HEK293 (cell line): ENCODE results near the gene SLC27A2.

ENCODE experiments used
- CTCF ChIA-PET: fragments of 350-600 bp; formaldehyde crosslinking; extraction: SDS; loops from one replicate; lab custom pipeline; 2021; ENCODE audit warnings: antibody characterized with exemption; lab: Yijun Ruan, JAX
- POLR2A ChIA-PET: fragments of 300-600 bp; formaldehyde crosslinking; extraction: SDS; loops from one replicate; lab custom pipeline; 2020; ENCODE audit warnings: antibody characterized with exemption, inconsistent platforms; lab: Yijun Ruan, JAX
- H3K27ac ChIP-seq: fragments of 200-500 bp; sonication (Bioruptor generic); 2 replicates; pipeline ENCODE4 v1.5.1; 2014; ENCODE audit warnings: low read depth, low read length, control low read depth, inconsistent platforms; ENCODE audit errors: extremely low read depth
- H3K36me3 ChIP-seq, 2 experiments: fragments of 200-500 bp in 1 of 2; sonication (Bioruptor generic) in 1 of 2; 1 replicate in 1 of 2; 2 replicates in 1 of 2; pipeline ENCODE4 v1.5.1; 2014 to 2017; ENCODE audit warnings: inconsistent platforms in 2 of 2, low read length in 2 of 2; ENCODE audit not compliant: control insufficient read depth in 2 of 2, insufficient read depth in 1 of 2
- H3K4me1 ChIP-seq: fragments of 200-500 bp; sonication (Bioruptor generic); 2 replicates; pipeline ENCODE4 v1.5.1; 2014; ENCODE audit warnings: mild to moderate bottlenecking, low read length, inconsistent platforms; ENCODE audit not compliant: control insufficient read depth, insufficient read depth
- H3K4me3 ChIP-seq: 2 replicates; pipeline ENCODE4 v1.5.1; 2011; ENCODE audit warnings: low read depth, mild to moderate bottlenecking, control low read depth, low read length, moderate library complexity
- H3K9me3 ChIP-seq: fragments of 200-500 bp; sonication (Bioruptor generic); 2 replicates; pipeline ENCODE4 v1.5.1; 2014; ENCODE audit warnings: low read depth, low read length, inconsistent platforms; ENCODE audit not compliant: control insufficient read depth, insufficient read depth
- GLI4 ChIP-seq: fragments of 450-650 bp; formaldehyde crosslinking; IDR thresholded peaks from 2 replicates; pipeline ENCODE4 v1.5.1; 2016; ENCODE audit warnings: missing biosample characterization, missing genetic modification characterization
- HIC1 ChIP-seq: fragments of 450-650 bp; formaldehyde crosslinking; IDR thresholded peaks from 2 replicates; pipeline ENCODE4 v1.5.1; 2016; ENCODE audit warnings: missing biosample characterization, missing genetic modification characterization
- HOXD13 ChIP-seq: sonication (generic); formaldehyde crosslinking; IDR thresholded peaks from 2 replicates; pipeline ENCODE4 v1.8.0; 2022; ENCODE audit warnings: missing genetic modification reagents, borderline replicate concordance
- KLF10 ChIP-seq: fragments of 450-650 bp; IDR thresholded peaks from 2 replicates; pipeline ENCODE4 v1.5.1; 2018; ENCODE audit warnings: missing biosample characterization, mild to moderate bottlenecking, missing genetic modification characterization
- RBAK ChIP-seq: fragments of 450-650 bp; formaldehyde crosslinking; IDR thresholded peaks from 2 replicates; pipeline ENCODE4 v1.5.1; 2016; ENCODE audit warnings: missing biosample characterization, missing genetic modification characterization
- SETDB1 ChIP-seq: IDR thresholded peaks from one replicate; pipeline ENCODE4 v1.6.1; 2017; ENCODE audit warnings: mild to moderate bottlenecking, low read length, moderate library complexity, mixed read lengths; ENCODE audit not compliant: insufficient read length
- TSHZ1 ChIP-seq: fragments of 450-650 bp; formaldehyde crosslinking; IDR thresholded peaks from 2 replicates; pipeline ENCODE4 v1.5.1; 2016; ENCODE audit warnings: missing biosample characterization, missing genetic modification characterization, borderline replicate concordance
- ZNF114 ChIP-seq: fragments of 450-650 bp; formaldehyde crosslinking; IDR thresholded peaks from 2 replicates; pipeline ENCODE4 v1.5.0; 2017; ENCODE audit warnings: missing biosample characterization, missing genetic modification characterization
- ZNF121 ChIP-seq: fragments of 450-650 bp; formaldehyde crosslinking; IDR thresholded peaks from 2 replicates; pipeline ENCODE4 v1.5.1; 2016; ENCODE audit warnings: missing biosample characterization, missing genetic modification characterization
- ZNF132 ChIP-seq: fragments of 450-650 bp; formaldehyde crosslinking; IDR thresholded peaks from 2 replicates; pipeline ENCODE4 v1.5.1; 2017; ENCODE audit warnings: missing biosample characterization, missing genetic modification characterization, borderline replicate concordance
- ZNF133 ChIP-seq: fragments of 450-650 bp; formaldehyde crosslinking; IDR thresholded peaks from 2 replicates; pipeline ENCODE4 v1.5.1; 2016; ENCODE audit warnings: missing biosample characterization, missing genetic modification characterization
- ZNF202 ChIP-seq: fragments of 450-650 bp; formaldehyde crosslinking; IDR thresholded peaks from 2 replicates; pipeline ENCODE4 v1.5.1; 2016; ENCODE audit warnings: missing biosample characterization, missing genetic modification characterization, borderline replicate concordance
- ZNF223 ChIP-seq: fragments of 450-650 bp; formaldehyde crosslinking; IDR thresholded peaks from 2 replicates; pipeline ENCODE4 v1.5.1; 2016; ENCODE audit warnings: missing biosample characterization, missing genetic modification characterization
- ZNF24 ChIP-seq: fragments of 450-650 bp; formaldehyde crosslinking; IDR thresholded peaks from 2 replicates; pipeline ENCODE4 v1.5.1; 2016; ENCODE audit warnings: missing biosample characterization, missing genetic modification characterization
- ZNF324 ChIP-seq: fragments of 450-650 bp; formaldehyde crosslinking; IDR thresholded peaks from 2 replicates; pipeline ENCODE4 v1.5.1; 2016; ENCODE audit warnings: missing biosample characterization, missing genetic modification characterization
- ZNF510 ChIP-seq: fragments of 450-650 bp; formaldehyde crosslinking; IDR thresholded peaks from 2 replicates; pipeline ENCODE4 v1.5.1; 2018; ENCODE audit warnings: mild to moderate bottlenecking, missing genetic modification characterization, missing biosample characterization; ENCODE audit not compliant: insufficient replicate concordance
- ZNF530 ChIP-seq: fragments of 450-650 bp; formaldehyde crosslinking; IDR thresholded peaks from 2 replicates; pipeline ENCODE4 v1.5.1; 2016; ENCODE audit warnings: low read depth, missing biosample characterization, missing genetic modification characterization
- ZNF548 ChIP-seq: fragments of 450-650 bp; formaldehyde crosslinking; IDR thresholded peaks from 2 replicates; pipeline ENCODE4 v1.5.1; 2016; ENCODE audit warnings: missing biosample characterization, missing genetic modification characterization
- ZNF561 ChIP-seq: fragments of 450-650 bp; IDR thresholded peaks from 2 replicates; pipeline ENCODE4 v1.5.1; 2018; ENCODE audit warnings: missing biosample characterization, missing genetic modification characterization, borderline replicate concordance
- ZNF571 ChIP-seq: fragments of 450-650 bp; formaldehyde crosslinking; IDR thresholded peaks from 2 replicates; pipeline ENCODE4 v1.5.0; 2017; ENCODE audit warnings: missing biosample characterization, missing genetic modification characterization
- ZNF629 ChIP-seq: fragments of 450-650 bp; formaldehyde crosslinking; IDR thresholded peaks from 2 replicates; pipeline ENCODE4 v1.5.1; 2017; ENCODE audit warnings: missing biosample characterization, missing genetic modification characterization
- ZNF645 ChIP-seq: fragments of 450-650 bp; formaldehyde crosslinking; IDR thresholded peaks from 2 replicates; pipeline ENCODE4; 2016; ENCODE audit warnings: missing biosample characterization, missing genetic modification characterization
- ZNF792 ChIP-seq: fragments of 450-650 bp; formaldehyde crosslinking; IDR thresholded peaks from 2 replicates; pipeline ENCODE4 v1.5.1; 2016; ENCODE audit warnings: missing biosample characterization, missing genetic modification characterization
- ZSCAN16 ChIP-seq: fragments of 450-650 bp; formaldehyde crosslinking; IDR thresholded peaks from 2 replicates; pipeline ENCODE4 v1.5.1; 2016; ENCODE audit warnings: missing biosample characterization, missing genetic modification characterization
- TF ChIP-seq, protein P1 (sequence below): fragments of 450-650 bp; formaldehyde crosslinking; IDR thresholded peaks from 2 replicates; pipeline ENCODE4 v1.5.1; 2016; ENCODE audit warnings: missing biosample characterization, missing genetic modification characterization, low read depth
- TF ChIP-seq, protein P2 (sequence below): fragments of 450-650 bp; formaldehyde crosslinking; IDR thresholded peaks from 2 replicates; pipeline ENCODE4 v1.5.1; 2017; ENCODE audit warnings: missing biosample characterization, missing genetic modification characterization
- TF ChIP-seq, protein P3 (sequence below): fragments of 450-650 bp; formaldehyde crosslinking; IDR thresholded peaks from 2 replicates; pipeline ENCODE4 v1.5.1; 2016; ENCODE audit warnings: missing biosample characterization, missing genetic modification characterization

The SLC27A2 gene

GRCh38 chr15:50278496-50278895 is 96.5 kb downstream of the SLC27A2 start:
- Histone ChIP-seq H3K36me3 (no peaks in the 10 kb centered on the region; a peak in 2 of 3 replicates), H3K4me3 (no peak overlapping the region)
- TF ChIP-seq ZNF324 (tag by site-specific recombination) (no peak), ZNF132 (tag by site-specific recombination) (no peak), TSHZ1 (no peak), ZNF561 (tag by site-specific recombination) (no peak), ZNF223 (tag by site-specific recombination) (no peak), ZNF202 (no peak), ZNF530 (no peak), ZNF645 (no peak), GLI4 (no peak), HIC1 (tag by site-specific recombination) (no peak), ZNF24 (no peak), ZNF133 (no peak), ZNF629 (tag by site-specific recombination) (no peak), SETDB1 (no peak)
- TF ChIP-seq, protein P1, sequence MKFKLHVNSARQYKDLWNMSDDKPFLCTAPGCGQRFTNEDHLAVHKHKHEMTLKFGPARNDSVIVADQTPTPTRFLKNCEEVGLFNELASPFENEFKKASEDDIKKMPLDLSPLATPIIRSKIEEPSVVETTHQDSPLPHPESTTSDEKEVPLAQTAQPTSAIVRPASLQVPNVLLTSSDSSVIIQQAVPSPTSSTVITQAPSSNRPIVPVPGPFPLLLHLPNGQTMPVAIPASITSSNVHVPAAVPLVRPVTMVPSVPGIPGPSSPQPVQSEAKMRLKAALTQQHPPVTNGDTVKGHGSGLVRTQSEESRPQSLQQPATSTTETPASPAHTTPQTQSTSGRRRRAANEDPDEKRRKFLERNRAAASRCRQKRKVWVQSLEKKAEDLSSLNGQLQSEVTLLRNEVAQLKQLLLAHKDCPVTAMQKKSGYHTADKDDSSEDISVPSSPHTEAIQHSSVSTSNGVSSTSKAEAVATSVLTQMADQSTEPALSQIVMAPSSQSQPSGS (tag by site-specific recombination), result no peak
- TF ChIP-seq, protein P2, sequence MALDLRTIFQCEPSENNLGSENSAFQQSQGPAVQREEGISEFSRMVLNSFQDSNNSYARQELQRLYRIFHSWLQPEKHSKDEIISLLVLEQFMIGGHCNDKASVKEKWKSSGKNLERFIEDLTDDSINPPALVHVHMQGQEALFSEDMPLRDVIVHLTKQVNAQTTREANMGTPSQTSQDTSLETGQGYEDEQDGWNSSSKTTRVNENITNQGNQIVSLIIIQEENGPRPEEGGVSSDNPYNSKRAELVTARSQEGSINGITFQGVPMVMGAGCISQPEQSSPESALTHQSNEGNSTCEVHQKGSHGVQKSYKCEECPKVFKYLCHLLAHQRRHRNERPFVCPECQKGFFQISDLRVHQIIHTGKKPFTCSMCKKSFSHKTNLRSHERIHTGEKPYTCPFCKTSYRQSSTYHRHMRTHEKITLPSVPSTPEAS (tag by site-specific recombination), result no peak
- TF ChIP-seq, all 188 proteins: peak for 0
- POLR2A ChIA-PET, result no interaction called here
- CTCF ChIA-PET, result interaction anchor here (0.6 to 1.3 kb wide), 3 partner anchors 37 to 227 kb away, joined by 3 to 5 read pairs (median 4); no protein-coding TSS in a partner anchor
- Histone ChIP-seq H3K4me1 (no peaks in the 10 kb centered on the region), H3K27ac (no peak overlapping the region), H3K9me3 (no peaks in the 10 kb centered on the region)

GRCh38 chr15:50280271-50280670 is 98.3 kb downstream of the SLC27A2 start:
- H3K4me3 ChIP-seq, result no peak overlapping the region
- no peaks in the 10 kb centered on the region for H3K4me1 ChIP-seq
- H3K36me3 ChIP-seq, result no peaks in the 10 kb centered on the region; a peak in 2 of 3 replicates
- ChIA-PET CTCF (no interaction called here), POLR2A (no interaction called here)
- H3K27ac ChIP-seq, result no peak overlapping the region
- no peaks in the 10 kb centered on the region for H3K9me3 ChIP-seq
- no peak for TF ChIP-seq ZNF510 (tag by site-specific recombination)
- no peak for TF ChIP-seq ZNF114
- no peak for TF ChIP-seq ZNF548 (tag by site-specific recombination)
- TF ChIP-seq, protein P3, sequence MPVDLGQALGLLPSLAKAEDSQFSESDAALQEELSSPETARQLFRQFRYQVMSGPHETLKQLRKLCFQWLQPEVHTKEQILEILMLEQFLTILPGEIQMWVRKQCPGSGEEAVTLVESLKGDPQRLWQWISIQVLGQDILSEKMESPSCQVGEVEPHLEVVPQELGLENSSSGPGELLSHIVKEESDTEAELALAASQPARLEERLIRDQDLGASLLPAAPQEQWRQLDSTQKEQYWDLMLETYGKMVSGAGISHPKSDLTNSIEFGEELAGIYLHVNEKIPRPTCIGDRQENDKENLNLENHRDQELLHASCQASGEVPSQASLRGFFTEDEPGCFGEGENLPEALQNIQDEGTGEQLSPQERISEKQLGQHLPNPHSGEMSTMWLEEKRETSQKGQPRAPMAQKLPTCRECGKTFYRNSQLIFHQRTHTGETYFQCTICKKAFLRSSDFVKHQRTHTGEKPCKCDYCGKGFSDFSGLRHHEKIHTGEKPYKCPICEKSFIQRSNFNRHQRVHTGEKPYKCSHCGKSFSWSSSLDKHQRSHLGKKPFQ (tag by site-specific recombination), result no peak
- TF ChIP-seq HOXD13, result no peak
- TF ChIP-seq ZNF792 (tag by site-specific recombination), result no peak
- TF ChIP-seq RBAK (tag by site-specific recombination), result no peak
- TF ChIP-seq ZSCAN16 (tag by site-specific recombination), result no peak
- no peak for TF ChIP-seq KLF10 (tag by site-specific recombination)
- no peak for TF ChIP-seq ZNF121 (tag by site-specific recombination)
- no peak for TF ChIP-seq ZNF571 (tag by site-specific recombination)
